OCI-LY3 (cell line): Measurements from ENCODE around the gene RMDN3.

Source experiments
- H2AFZ ChIP-seq: fragments of 200-600, 300-600 bp; shearing (Covaris generic); 2 replicates; pipeline ENCODE4 v1.6.0; 2014; ENCODE audit warnings: antibody characterized with exemption, low read depth, low read length
- H3K27ac ChIP-seq: fragments of 200-600, 300-600 bp; sonication (generic); 2 replicates; pipeline ENCODE4 v1.5.1; 2014; ENCODE audit warnings: mild to moderate bottlenecking, low read length, moderate library complexity, mixed read lengths
- H3K27me3 ChIP-seq: fragments of 200-600, 300-600 bp; sonication (generic); 2 replicates; pipeline ENCODE4 v1.6.1; 2014; ENCODE audit warnings: low read depth, low read length, mixed read lengths
- H3K36me3 ChIP-seq: fragments of 200-600, 300-600 bp; sonication (generic); replicated peaks from 2 replicates; pipeline ENCODE3; 2014; ENCODE audit warnings: low read depth, low read length, mixed read lengths
- H3K4me1 ChIP-seq: fragments of 300-600, 200-600 bp; sonication (generic); 2 replicates; pipeline ENCODE4 v1.6.1; 2014; ENCODE audit warnings: low read length, mixed read lengths
- H3K4me2 ChIP-seq: fragments of 200-600, 300-600 bp; sonication (generic); 2 replicates; pipeline ENCODE4 v1.6.1; 2014; ENCODE audit warnings: low read length, mixed read lengths
- H3K4me3 ChIP-seq: fragments of 300-600, 200-600 bp; sonication (generic); 2 replicates; pipeline ENCODE4 v1.5.1; 2014; ENCODE audit warnings: antibody characterized with exemption, mild to moderate bottlenecking, low read length, moderate library complexity
- H3K79me2 ChIP-seq: fragments of 300-600, 200-600 bp; shearing (Covaris generic); 2 replicates; pipeline ENCODE4 v1.6.1; 2014; ENCODE audit warnings: mild to moderate bottlenecking, low read length, mixed read lengths
- H3K9ac ChIP-seq: fragments of 300-600, 200-600 bp; shearing (Covaris generic); 2 replicates; pipeline ENCODE4 v1.6.0; 2014; ENCODE audit warnings: mild to moderate bottlenecking, low read length, moderate library complexity
- H3K9me3 ChIP-seq: fragments of 200-600, 300-600 bp; shearing (Covaris generic); 2 replicates; pipeline ENCODE4 v1.6.1; 2014; ENCODE audit warnings: low read length, mixed read lengths; ENCODE audit not compliant: insufficient read depth
- H4K20me1 ChIP-seq: fragments of 200-600, 300-600 bp; sonication (generic); 2 replicates; pipeline ENCODE4 v1.6.1; 2016; ENCODE audit warnings: low read length, mixed read lengths; ENCODE audit not compliant: insufficient read depth
- CTCF ChIP-seq: fragments of 200-600, 300-600 bp; sonication (generic); IDR thresholded peaks from 2 replicates; pipeline ENCODE4 v1.5.1; 2014; ENCODE audit warnings: antibody characterized with exemption, low read length, low read depth
- EZH2phosphoT487 ChIP-seq: fragments of 200-600 bp; shearing (Covaris generic); IDR thresholded peaks from 2 replicates; pipeline ENCODE4 v1.6.1; 2018; ENCODE audit warnings: antibody characterized with exemption, mixed run types, low read depth

Gene RMDN3

GRCh38 chr15:40754574-40754882, 526 bp downstream of the RMDN3 start:
- H3K9ac ChIP-seq: peak overlapping the region; percentile 78
- TF ChIP-seq EZH2phosphoT487: no peak
- TF ChIP-seq CTCF: no peak
- H3K4me2 ChIP-seq: peak overlapping the region; percentile 88
- H3K36me3 ChIP-seq: peaks cover 25% of the 10 kb centered on the region
- H4K20me1 ChIP-seq: no peaks in the 10 kb centered on the region
- H3K9me3 ChIP-seq: no peaks in the 10 kb centered on the region
- H3K79me2 ChIP-seq: peaks cover 37% of the 10 kb centered on the region
- peak overlapping the region; percentile 96 for H3K4me3 ChIP-seq
- peaks cover 12% of the 10 kb centered on the region; the same call in 1 of the 2 replicates for H3K4me1 ChIP-seq
- no peaks in the 10 kb centered on the region for H3K27me3 ChIP-seq
- no peak overlapping the region for H3K27ac ChIP-seq
- H2AFZ ChIP-seq: no peak overlapping the region

- Histone ChIP-seq H3K4me2 (no peak overlapping the region), H3K9ac (no peak overlapping the region)
These were observed 3.3 kb downstream of the RMDN3 start for GRCh38 chr15:40751745-40752144.

GRCh38 chr15:40750885-40751284, 4.2 kb downstream of the RMDN3 start:
- Histone ChIP-seq H3K4me3 (no peak overlapping the region), H3K4me2 (no peak overlapping the region), H4K20me1 (no peaks in the 10 kb centered on the region), H3K9ac (no peak overlapping the region), H3K4me1 (peaks cover 23% of the 10 kb centered on the region), H3K36me3 (peaks cover 34% of the 10 kb centered on the region), H2AFZ (no peak overlapping the region), H3K27ac (no peak overlapping the region), H3K79me2 (peaks cover 37% of the 10 kb centered on the region), H3K27me3 (no peaks in the 10 kb centered on the region), H3K9me3 (no peaks in the 10 kb centered on the region)
- no peak for TF ChIP-seq EZH2phosphoT487
- no peak for TF ChIP-seq CTCF

More at GRCh38 chr15:40751745-40752144, 3.3 kb downstream of the RMDN3 start:
- TF ChIP-seq EZH2phosphoT487: no peak
- TF ChIP-seq CTCF: no peak
- Histone ChIP-seq H3K4me1 (peaks cover 17% of the 10 kb centered on the region; the same call in 1 of the 2 replicates), H2AFZ (no peak overlapping the region), H4K20me1 (no peaks in the 10 kb centered on the region), H3K27me3 (no peaks in the 10 kb centered on the region), H3K36me3 (peaks cover 34% of the 10 kb centered on the region), H3K9me3 (no peaks in the 10 kb centered on the region), H3K4me3 (no peak overlapping the region), H3K79me2 (peaks cover 37% of the 10 kb centered on the region), H3K27ac (no peak overlapping the region)

GRCh38 chr15:40749151-40749630, 5.9 kb downstream of the RMDN3 start:
- peaks cover 22% of the 10 kb centered on the region for H3K4me1 ChIP-seq
- no peak overlapping the region for H3K27ac ChIP-seq
- no peak for TF ChIP-seq CTCF
- TF ChIP-seq EZH2phosphoT487: no peak
- H3K4me2 ChIP-seq: no peak overlapping the region
- no peak overlapping the region for H2AFZ ChIP-seq
- peaks cover 39% of the 10 kb centered on the region for H3K36me3 ChIP-seq
- no peaks in the 10 kb centered on the region for H3K9me3 ChIP-seq
- H3K79me2 ChIP-seq: peaks cover 29% of the 10 kb centered on the region
- no peaks in the 10 kb centered on the region for H4K20me1 ChIP-seq
- no peaks in the 10 kb centered on the region for H3K27me3 ChIP-seq
- H3K4me3 ChIP-seq: no peak overlapping the region
- no peak overlapping the region for H3K9ac ChIP-seq
